DND-41 (cell line): ENCODE data around the gene CPE.

Source experiments
- ATAC-seq: fragments of 200-7000 bp; cut with Tn5 transposase; 3 replicates; pipeline ENCODE4 v1.9.1; 2021; ENCODE audit warnings: low read depth; ENCODE audit not compliant: insufficient read depth
- DNase-seq: peaks from one replicate; pipeline ENCODE4 v3.0.0-alpha.2; 2020
- H2AFZ ChIP-seq: 2 replicates; pipeline ENCODE4 v1.6.0; 2012; ENCODE audit warnings: low read depth, low read length
- H3K27ac ChIP-seq: 2 replicates; pipeline ENCODE4 v1.5.1; 2012; ENCODE audit warnings: low read length, inconsistent platforms
- H3K27me3 ChIP-seq: fragments of 200-600 bp; sonication (generic); 2 replicates; pipeline ENCODE4 v1.6.0; 2012; ENCODE audit warnings: low read length, mild to moderate bottlenecking, inconsistent platforms; ENCODE audit not compliant: insufficient read depth, poor library complexity
- H3K36me3 ChIP-seq: 2 replicates; pipeline ENCODE4 v1.5.1; 2012; ENCODE audit warnings: low read length, inconsistent platforms; ENCODE audit not compliant: insufficient read depth
- H3K4me1 ChIP-seq: 2 replicates; pipeline ENCODE4 v1.5.1; 2012; ENCODE audit warnings: mild to moderate bottlenecking, low read length; ENCODE audit not compliant: insufficient read depth
- H3K4me2 ChIP-seq: 2 replicates; pipeline ENCODE4 v1.6.0; 2012; ENCODE audit warnings: mild to moderate bottlenecking, moderate library complexity, low read length, inconsistent platforms; ENCODE audit not compliant: insufficient read depth
- H3K4me3 ChIP-seq, 2 experiments: fragments of 200-600 bp in 1 of 2; shearing (Covaris generic) in 1 of 2; 2 replicates each; pipeline ENCODE4 v1.5.1; 2012 to 2016; ENCODE audit warnings: inconsistent platforms in 2 of 2, low read length in 2 of 2, mild to moderate bottlenecking in 2 of 2, low read depth in 1 of 2, moderate library complexity in 1 of 2
- H3K79me2 ChIP-seq: 2 replicates; pipeline ENCODE4 v1.6.0; 2012; ENCODE audit warnings: low read length, inconsistent platforms; ENCODE audit not compliant: insufficient read depth
- H3K9ac ChIP-seq: 2 replicates; pipeline ENCODE4 v1.6.0; 2012; ENCODE audit warnings: low read depth, mild to moderate bottlenecking, inconsistent platforms, low read length, moderate library complexity
- H3K9me3 ChIP-seq: 2 replicates; pipeline ENCODE4 v1.5.1; 2012; ENCODE audit warnings: low read length, moderate library complexity, mild to moderate bottlenecking, inconsistent platforms; ENCODE audit not compliant: insufficient read depth, severe bottlenecking
- H4K20me1 ChIP-seq: 2 replicates; pipeline ENCODE4 v1.6.0; 2012; ENCODE audit warnings: low read length; ENCODE audit not compliant: insufficient read depth
- CTCF ChIP-seq: IDR thresholded peaks from 2 replicates; pipeline ENCODE4 v1.5.1; 2012; ENCODE audit warnings: borderline replicate concordance, low read length, moderate library complexity, mild to moderate bottlenecking; ENCODE audit not compliant: poor library complexity, severe bottlenecking; ENCODE audit errors: extremely low read depth
- EZH2 ChIP-seq: IDR thresholded peaks from 3 replicates; pipeline ENCODE4 v1.6.1; 2012; ENCODE audit warnings: borderline replicate concordance, low read depth, mild to moderate bottlenecking, moderate library complexity, low read length, inconsistent platforms; ENCODE audit not compliant: severe bottlenecking

The CPE gene

GRCh38 chr4:165404080-165404479 is 25.3 kb downstream of the CPE start:
- Histone ChIP-seq H3K9me3 (no peaks in the 10 kb centered on the region), H3K9ac (no peak overlapping the region), H3K4me3 (no peak overlapping the region), H3K4me2 (no peak overlapping the region), H4K20me1 (no peaks in the 10 kb centered on the region), H3K27me3 (no peaks in the 10 kb centered on the region), H3K36me3 (no peaks in the 10 kb centered on the region), H3K27ac (no peak overlapping the region), H3K4me1 (no peaks in the 10 kb centered on the region), H2AFZ (no peak overlapping the region), H3K79me2 (no peaks in the 10 kb centered on the region)
- DNase-seq (no peak), ATAC-seq (no peak)
- TF ChIP-seq EZH2 (no peak), CTCF (no peak)

GRCh38 chr4:165404696-165405095 is 25.9 kb downstream of the CPE start:
- Histone ChIP-seq H3K4me3 (no peak overlapping the region), H3K27me3 (no peaks in the 10 kb centered on the region), H3K9ac (no peak overlapping the region), H3K36me3 (no peaks in the 10 kb centered on the region), H3K79me2 (no peaks in the 10 kb centered on the region), H3K27ac (no peak overlapping the region), H3K4me2 (no peak overlapping the region), H4K20me1 (no peaks in the 10 kb centered on the region), H2AFZ (no peak overlapping the region), H3K4me1 (no peaks in the 10 kb centered on the region), H3K9me3 (no peaks in the 10 kb centered on the region)
- ATAC-seq (no peak), DNase-seq (no peak)
- no peak for TF ChIP-seq EZH2
- TF ChIP-seq CTCF, result no peak

GRCh38 chr4:165410214-165410613 is 31.4 kb downstream of the CPE start:
- Histone ChIP-seq H3K27ac (no peak overlapping the region), H2AFZ (no peak overlapping the region), H3K9ac (no peak overlapping the region), H3K79me2 (no peaks in the 10 kb centered on the region), H3K9me3 (no peaks in the 10 kb centered on the region), H3K4me1 (no peaks in the 10 kb centered on the region), H4K20me1 (no peaks in the 10 kb centered on the region), H3K27me3 (no peaks in the 10 kb centered on the region), H3K36me3 (no peaks in the 10 kb centered on the region), H3K4me2 (no peak overlapping the region), H3K4me3 (no peak overlapping the region)
- no peak for DNase-seq
- ATAC-seq, result no peak
- TF ChIP-seq CTCF, result no peak
- no peak for TF ChIP-seq EZH2

GRCh38 chr4:165415910-165416309 is 37.1 kb downstream of the CPE start:
- H3K27me3 ChIP-seq, result no peaks in the 10 kb centered on the region
- H3K4me2 ChIP-seq, result no peak overlapping the region
- H4K20me1 ChIP-seq, result no peaks in the 10 kb centered on the region
- DNase-seq (no peak), ATAC-seq (no peak)
- TF ChIP-seq EZH2 (no peak), CTCF (no peak)
- no peak overlapping the region for H3K27ac ChIP-seq
- no peak overlapping the region for H2AFZ ChIP-seq
- no peak overlapping the region for H3K4me3 ChIP-seq
- H3K36me3 ChIP-seq, result no peaks in the 10 kb centered on the region
- H3K9me3 ChIP-seq, result no peaks in the 10 kb centered on the region
- H3K9ac ChIP-seq, result no peak overlapping the region
- H3K79me2 ChIP-seq, result no peaks in the 10 kb centered on the region
- H3K4me1 ChIP-seq, result no peaks in the 10 kb centered on the region
